Effector memory CD8-positive, alpha-beta T cell (primary cell): ENCODE results near the gene ACTR2.
A peak's percentile ranks its signal among the peaks of the same experiment; 100 is the strongest.

Experiments used
- ATAC-seq: fragments of 150-1000 bp; cut with Tn5 transposase; replicated peaks from 2 replicates; pipeline ENCODE4 v1.10.0; 2021; ENCODE audit warnings: mild to moderate bottlenecking, moderate library complexity
- DNase-seq, 3 experiments: peaks; one replicate each; pipeline ENCODE4 v3.0.0; 2021
- H3K27ac Mint-ChIP-seq, 2 donors: one replicate each; pipeline ENCODE4 v1.8.0; 2022; ENCODE audit warnings: mild to moderate bottlenecking in 2 of 2, mixed read lengths in 2 of 2, moderate library complexity in 2 of 2
- H3K27me3 Mint-ChIP-seq, 2 donors: one replicate each; pipeline ENCODE4 v1.8.0; 2022; ENCODE audit warnings: mixed read lengths in 2 of 2
- H3K36me3 Mint-ChIP-seq: one replicate; pipeline ENCODE4 v1.8.0; 2022; ENCODE audit warnings: mild to moderate bottlenecking, moderate library complexity, mixed read lengths; ENCODE audit not compliant: insufficient read depth
- H3K4me1 Mint-ChIP-seq, 2 donors: one replicate each; pipeline ENCODE4 v1.8.0; 2022; ENCODE audit warnings: low read depth in 2 of 2, mixed read lengths in 2 of 2
- H3K4me3 Mint-ChIP-seq, 2 donors: one replicate each; pipeline ENCODE4 v1.8.0; 2022; ENCODE audit warnings: mild to moderate bottlenecking in 2 of 2, mixed read lengths in 2 of 2, moderate library complexity in 2 of 2
- H3K9me3 Mint-ChIP-seq, 2 donors: one replicate each; pipeline ENCODE4 v1.8.0; 2022; ENCODE audit warnings: mixed read lengths in 2 of 2

The ACTR2 gene

DNA sequence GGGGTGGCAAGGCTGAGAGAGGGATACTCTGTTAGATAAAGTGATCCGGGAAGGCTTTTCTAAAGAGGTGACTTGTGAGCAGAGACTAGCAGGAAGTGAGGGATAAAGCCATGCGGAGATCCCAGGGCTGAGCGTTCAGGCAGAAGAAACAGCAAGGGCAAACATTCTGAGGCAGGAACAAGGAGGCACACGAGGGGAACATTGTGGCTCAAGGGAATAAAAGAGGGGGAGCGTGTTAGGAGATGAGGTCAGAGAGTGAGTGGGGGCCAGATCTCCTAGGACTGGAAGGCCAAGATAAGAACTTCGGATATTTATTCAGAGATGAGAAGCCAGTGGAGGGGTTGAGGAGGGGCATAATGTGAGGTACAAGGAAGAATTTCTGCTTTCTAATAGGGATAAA is 67.1 kb downstream of the ACTR2 start:
- Mint-ChIP-seq H3K27me3 (peaks cover 11 to 20% of the 10 kb centered on the region in 2 donors), H3K9me3 (no peaks in the 10 kb centered on the region), H3K4me1 (peaks cover 8 to 9% of the 10 kb centered on the region in 2 donors), H3K27ac (no peak overlapping the region), H3K36me3 (no peaks in the 10 kb centered on the region), H3K4me3 (no peak overlapping the region)
- ATAC-seq (no peak), DNase-seq (no peak)

GRCh38 chr2:65296971-65297370 is 69.3 kb downstream of the ACTR2 start:
- no peaks in the 10 kb centered on the region for H3K9me3 Mint-ChIP-seq
- peaks cover 27 to 28% of the 10 kb centered on the region in 2 donors for H3K4me1 Mint-ChIP-seq
- DNase-seq (no peak), ATAC-seq (no peak)
- H3K36me3 Mint-ChIP-seq = peaks cover 14% of the 10 kb centered on the region
- peaks cover 11 to 20% of the 10 kb centered on the region in 2 donors for H3K27me3 Mint-ChIP-seq
- H3K4me3 Mint-ChIP-seq = no peak overlapping the region
- H3K27ac Mint-ChIP-seq = no peak overlapping the region

DNA sequence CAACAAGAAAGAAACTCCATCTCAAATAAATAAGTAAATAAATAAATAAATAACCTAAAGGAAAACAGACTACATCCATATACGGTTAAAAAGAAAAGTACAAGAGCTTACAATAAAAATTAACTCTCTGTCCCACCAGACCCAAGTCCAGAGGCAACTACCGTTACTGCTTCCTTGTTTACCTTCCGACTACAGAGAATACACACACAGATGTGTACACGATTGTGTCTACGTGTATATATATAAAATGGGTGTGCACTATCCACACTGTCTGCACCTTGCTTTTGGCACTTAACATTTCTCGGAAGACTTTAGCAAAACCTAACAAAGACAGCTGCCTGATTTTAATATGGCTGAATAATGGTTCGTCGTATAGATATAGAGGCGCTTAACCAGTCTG is 69.9 kb downstream of the ACTR2 start:
- H3K36me3 Mint-ChIP-seq = peaks cover 15% of the 10 kb centered on the region
- DNase-seq (no peak), ATAC-seq (no peak)
- H3K4me3 Mint-ChIP-seq = no peak overlapping the region
- H3K4me1 Mint-ChIP-seq = peaks cover 32 to 33% of the 10 kb centered on the region in 2 donors
- H3K27ac Mint-ChIP-seq = no peak overlapping the region
- H3K27me3 Mint-ChIP-seq = peaks cover 11 to 25% of the 10 kb centered on the region in 2 donors
- no peaks in the 10 kb centered on the region for H3K9me3 Mint-ChIP-seq

GRCh38 chr2:65298089-65298488 is 70.5 kb downstream of the ACTR2 start:
- Mint-ChIP-seq H3K4me3 (no peak overlapping the region), H3K36me3 (peaks cover 15% of the 10 kb centered on the region), H3K9me3 (no peaks in the 10 kb centered on the region), H3K27ac (no peak overlapping the region), H3K4me1 (peaks cover 32 to 34% of the 10 kb centered on the region in 2 donors), H3K27me3 (peaks cover 11 to 26% of the 10 kb centered on the region in 2 donors)
- no peak for ATAC-seq
- DNase-seq = no peak

- H3K27me3 Mint-ChIP-seq = peaks cover 11 to 26% of the 10 kb centered on the region in 2 donors
- peak; percentile 21 for ATAC-seq
These were observed 71.6 kb downstream of the ACTR2 start for GRCh38 chr2:65299246-65299645.

DNA sequence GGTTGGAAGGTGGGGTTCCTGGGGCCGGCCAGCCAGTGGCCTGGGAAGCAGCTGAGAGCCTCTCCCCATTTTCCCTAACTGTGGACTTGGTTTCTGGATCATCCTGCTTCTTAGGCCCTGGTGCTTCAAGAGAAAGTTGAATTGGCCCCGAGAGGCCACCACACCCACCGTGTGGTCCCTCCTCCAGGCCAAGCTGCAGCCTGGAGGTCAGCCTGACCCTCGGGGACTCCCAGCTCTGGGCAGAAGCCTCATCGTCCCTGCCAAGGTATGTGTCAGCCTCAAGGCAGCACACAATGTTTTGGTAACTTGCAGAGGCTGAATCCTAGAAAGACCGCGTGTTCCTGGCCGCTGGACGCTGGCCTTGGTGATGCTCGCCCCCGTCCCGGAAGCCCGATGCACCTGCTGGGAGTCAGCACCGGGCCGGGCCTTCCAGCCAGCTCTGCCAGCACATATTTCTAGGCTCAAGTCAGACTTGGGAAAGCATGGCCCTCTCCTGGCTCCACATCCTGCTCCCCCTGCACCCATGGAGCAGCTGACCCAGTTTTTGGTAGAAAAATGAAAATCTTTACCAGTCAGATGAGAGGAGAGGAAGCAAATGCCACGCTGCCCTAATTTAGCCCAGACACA is 72.6 kb downstream of the ACTR2 start:
- Mint-ChIP-seq H3K27ac (peak overlapping the region; percentile 85 to 94), H3K9me3 (no peaks in the 10 kb centered on the region), H3K36me3 (peaks cover 15% of the 10 kb centered on the region), H3K27me3 (peaks cover 6 to 26% of the 10 kb centered on the region in 2 donors), H3K4me1 (peaks cover 32 to 34% of the 10 kb centered on the region in 2 donors), H3K4me3 (peak overlapping the region; percentile 85 to 86)
- DNase-seq = no peak
- ATAC-seq = peak; percentile 21

More at GRCh38 chr2:65299246-65299645, 71.6 kb downstream of the ACTR2 start:
- H3K4me1 Mint-ChIP-seq = peaks cover 32 to 34% of the 10 kb centered on the region in 2 donors
- peaks cover 15% of the 10 kb centered on the region for H3K36me3 Mint-ChIP-seq
- no peaks in the 10 kb centered on the region for H3K9me3 Mint-ChIP-seq
- peak overlapping the region in 1 of 2 donors; percentile 48 for H3K4me3 Mint-ChIP-seq
- no peak overlapping the region for H3K27ac Mint-ChIP-seq
- no peak for DNase-seq

GRCh38 chr2:65300761-65301711 is 73.4 kb downstream of the ACTR2 start:
- ATAC-seq (peak; percentile 90), DNase-seq (peak; percentile 55 to 60 (median 58))
- peak overlapping the region; percentile 85 to 94 for H3K27ac Mint-ChIP-seq
- peaks cover 32 to 34% of the 10 kb centered on the region in 2 donors for H3K4me1 Mint-ChIP-seq
- peaks cover 6 to 25% of the 10 kb centered on the region in 2 donors for H3K27me3 Mint-ChIP-seq
- H3K4me3 Mint-ChIP-seq = peak overlapping the region; percentile 85 to 86
- no peaks in the 10 kb centered on the region for H3K9me3 Mint-ChIP-seq
- peaks cover 15% of the 10 kb centered on the region for H3K36me3 Mint-ChIP-seq

DNA sequence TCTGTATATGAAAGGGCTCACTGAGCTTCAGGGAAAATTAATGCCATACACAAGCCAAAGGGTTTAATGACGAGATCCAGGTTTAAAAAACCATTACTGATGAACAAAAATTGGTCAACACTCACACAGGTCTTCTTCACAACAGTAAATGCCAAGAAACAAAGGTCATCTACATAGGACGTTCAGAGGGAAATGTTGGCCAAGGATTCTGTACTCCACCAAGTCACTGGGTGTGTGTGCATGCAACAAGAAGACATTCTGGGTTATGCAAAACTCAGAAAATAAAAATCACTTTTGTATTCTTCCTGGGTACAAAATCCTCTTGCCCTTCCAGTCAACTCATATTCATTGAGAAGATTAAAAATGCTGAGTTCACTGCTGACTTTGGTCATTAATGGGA is 78.3 kb downstream of the ACTR2 start:
- no peaks in the 10 kb centered on the region for H3K9me3 Mint-ChIP-seq
- peaks cover 0 to 6% of the 10 kb centered on the region in 2 donors for H3K27me3 Mint-ChIP-seq

GRCh38 chr2:65309699-65310098 is 82.1 kb downstream of the ACTR2 start:
- no peak overlapping the region for H3K4me3 Mint-ChIP-seq
- DNase-seq (no peak), ATAC-seq (no peak)
- no peaks in the 10 kb centered on the region for H3K9me3 Mint-ChIP-seq
- peaks cover 3% of the 10 kb centered on the region for H3K36me3 Mint-ChIP-seq
- no peaks in the 10 kb centered on the region for H3K4me1 Mint-ChIP-seq
- H3K27ac Mint-ChIP-seq = no peak overlapping the region
- H3K27me3 Mint-ChIP-seq = no peaks in the 10 kb centered on the region

More for the DNA sequence above, 78.3 kb downstream of the ACTR2 start:
- DNase-seq (no peak), ATAC-seq (no peak)
- Mint-ChIP-seq H3K36me3 (peaks cover 12% of the 10 kb centered on the region), H3K4me3 (no peak overlapping the region), H3K27ac (no peak overlapping the region), H3K4me1 (peaks cover 16 to 17% of the 10 kb centered on the region in 2 donors)

DNA sequence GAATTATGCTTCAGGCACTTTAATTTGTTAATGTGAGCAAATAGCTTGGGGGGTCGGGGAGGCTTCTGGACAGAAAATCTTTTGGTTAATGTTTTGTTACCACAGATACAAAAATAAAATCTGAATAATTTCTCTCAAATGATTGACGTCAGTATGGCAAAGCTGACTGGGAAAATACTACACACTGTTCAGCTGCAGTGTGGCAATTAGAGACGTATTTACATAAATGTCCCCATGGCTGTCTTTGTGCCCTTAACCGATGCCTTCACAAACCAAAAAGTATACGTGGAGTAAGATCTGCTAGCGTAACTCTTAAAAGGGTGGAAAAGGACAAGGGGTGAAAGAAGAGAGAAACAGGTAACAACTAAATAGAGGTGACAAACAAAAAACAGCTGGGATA is 83.4 kb downstream of the ACTR2 start:
- DNase-seq (no peak), ATAC-seq (no peak)
- H3K4me3 Mint-ChIP-seq = no peak overlapping the region
- no peak overlapping the region for H3K27ac Mint-ChIP-seq
- no peaks in the 10 kb centered on the region for H3K4me1 Mint-ChIP-seq
- H3K36me3 Mint-ChIP-seq = peaks cover 3% of the 10 kb centered on the region
- no peaks in the 10 kb centered on the region for H3K9me3 Mint-ChIP-seq
- no peaks in the 10 kb centered on the region for H3K27me3 Mint-ChIP-seq

DNA sequence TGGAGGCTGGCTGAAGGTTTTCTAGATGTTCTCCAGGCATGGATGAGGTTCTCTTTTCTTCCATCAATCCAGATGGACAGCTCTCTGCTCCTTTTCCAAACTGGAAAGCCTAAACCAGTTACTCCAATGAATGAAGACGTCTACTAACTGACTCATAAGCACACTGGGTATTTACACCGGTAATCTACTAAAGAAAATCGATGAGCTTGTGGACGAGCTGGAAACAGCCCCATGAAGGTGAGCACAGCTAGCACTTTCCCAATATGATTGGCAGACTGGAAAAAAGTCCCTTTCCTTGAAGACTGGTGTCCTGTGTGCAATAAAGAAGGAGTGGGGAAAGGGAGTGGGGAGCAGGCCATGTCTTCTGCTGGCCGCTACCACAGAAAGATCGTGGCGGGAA is 84.0 kb downstream of the ACTR2 start:
- H3K36me3 Mint-ChIP-seq = peaks cover 3% of the 10 kb centered on the region
- no peak for ATAC-seq
- H3K4me1 Mint-ChIP-seq = no peaks in the 10 kb centered on the region
- no peaks in the 10 kb centered on the region for H3K27me3 Mint-ChIP-seq
- no peak for DNase-seq
- H3K4me3 Mint-ChIP-seq = no peak overlapping the region
- no peak overlapping the region for H3K27ac Mint-ChIP-seq
- H3K9me3 Mint-ChIP-seq = no peaks in the 10 kb centered on the region

DNA sequence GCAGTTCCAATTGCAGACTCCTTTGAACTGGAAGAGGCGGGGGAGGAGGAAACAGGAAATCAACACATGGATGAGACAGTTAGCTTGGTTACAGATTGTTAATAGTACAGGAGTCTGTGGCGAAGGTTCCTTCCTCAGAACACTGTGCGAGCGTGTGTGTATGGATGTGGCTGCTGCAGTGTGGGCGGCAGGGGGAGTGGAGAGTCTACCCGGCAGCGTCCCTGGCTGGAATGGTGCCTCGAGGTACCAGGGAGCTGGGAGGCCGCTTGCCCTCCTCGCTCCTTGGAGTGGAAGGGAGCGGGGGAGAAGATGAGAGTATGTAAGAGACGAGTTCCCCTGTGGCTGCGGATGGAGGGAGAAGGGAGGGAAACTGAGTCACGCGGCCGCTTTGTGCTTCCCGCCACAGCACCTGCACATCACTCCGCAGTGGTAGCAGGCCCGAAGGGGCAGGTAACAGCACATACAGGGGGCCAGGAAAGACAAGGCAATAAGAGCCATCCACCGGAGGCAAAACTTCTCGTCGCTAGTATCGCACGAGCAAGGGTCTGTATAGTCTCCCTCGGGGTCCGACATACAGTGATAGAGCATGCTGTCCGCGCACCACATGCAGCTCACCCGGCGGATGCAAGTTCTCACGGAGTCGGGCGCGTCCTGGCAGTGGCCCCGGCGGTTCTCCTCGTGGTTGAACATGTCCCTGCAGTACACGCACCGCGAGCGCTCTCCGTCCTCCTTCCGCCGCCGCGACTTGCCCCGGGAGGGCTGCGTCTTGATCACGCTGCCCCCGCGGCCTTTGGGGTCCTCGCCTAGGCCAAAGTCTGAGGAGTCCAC is 85.7 kb downstream of the ACTR2 start:
- Mint-ChIP-seq H3K4me1 (no peaks in the 10 kb centered on the region), H3K9me3 (no peaks in the 10 kb centered on the region), H3K27ac (no peak overlapping the region), H3K27me3 (no peaks in the 10 kb centered on the region), H3K36me3 (peaks cover 3% of the 10 kb centered on the region), H3K4me3 (no peak overlapping the region)
- ATAC-seq (no peak), DNase-seq (no peak)

DNA sequence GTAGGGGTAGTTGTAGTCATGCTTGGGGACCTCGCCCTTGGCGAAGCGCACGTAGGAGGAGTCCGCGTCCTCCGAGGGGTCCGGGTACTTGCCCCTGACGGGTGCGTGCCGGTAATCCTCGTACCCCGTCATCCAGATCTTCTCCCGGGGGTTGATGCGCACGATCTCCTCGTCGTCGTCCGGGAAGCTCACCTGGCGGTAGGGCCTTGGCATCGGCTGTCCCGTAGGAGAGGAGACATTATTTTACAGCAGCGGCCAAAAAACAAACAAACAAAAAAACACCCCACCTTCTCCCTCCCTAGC is 86.3 kb downstream of the ACTR2 start:
- no peak for ATAC-seq
- peaks cover 3% of the 10 kb centered on the region for H3K36me3 Mint-ChIP-seq

More for the DNA sequence above, 86.3 kb downstream of the ACTR2 start:
- Mint-ChIP-seq H3K4me3 (no peak overlapping the region), H3K27me3 (no peaks in the 10 kb centered on the region), H3K9me3 (no peaks in the 10 kb centered on the region), H3K4me1 (no peaks in the 10 kb centered on the region), H3K27ac (no peak overlapping the region)
- DNase-seq = no peak
